Suprapubic skin (tissue), 4 donors: Measurements from ENCODE around the gene MGAT3. TPM values are rescaled to one million over a fixed set of nuclear protein-coding genes. Genes with fewer than 3 reads are reported as not detected.
"Not testable (repeated sequence)": the region's sequence is repeated elsewhere in the genome, so short reads cannot be mapped to it uniquely, and the experiment has no call there.

ENCODE experiments used
- DNase-seq, 2 donors: peaks; one replicate each; pipeline ENCODE4 v3.0.0-alpha.2; 2019; ENCODE audit warnings: low spot score in 2 of 2
- H3K27ac ChIP-seq: fragments of 200-600 bp; sonication (generic); one replicate; pipeline ENCODE4 v1.5.1; 2019
- H3K27me3 ChIP-seq: fragments of 200-600 bp; sonication (generic); one replicate; pipeline ENCODE4 v1.5.1; 2019
- H3K36me3 ChIP-seq: fragments of 200-600 bp; sonication (generic); one replicate; pipeline ENCODE4 v1.5.1; 2019
- H3K4me1 ChIP-seq: fragments of 200-600 bp; sonication (generic); one replicate; pipeline ENCODE4 v1.5.1; 2019
- H3K4me3 ChIP-seq: fragments of 200-600 bp; sonication (generic); one replicate; pipeline ENCODE4 v1.5.1; 2019; ENCODE audit warnings: mild to moderate bottlenecking
- H3K9me3 ChIP-seq: fragments of 200-600 bp; sonication (generic); one replicate; pipeline ENCODE4 v1.5.1; 2019
- CTCF ChIP-seq, 2 donors: fragments of 200-600 bp in 1 of 2; fragments of 450-650 bp in 1 of 2; sonication (generic) in 1 of 2; IDR thresholded peaks; one replicate each; pipeline ENCODE4 v1.5.1; 2016 to 2019; ENCODE audit warnings: antibody characterized with exemption in 2 of 2, mild to moderate bottlenecking in 1 of 2, moderate library complexity in 1 of 2
- EP300 ChIP-seq: sonication (generic); formaldehyde crosslinking; IDR thresholded peaks from one replicate; pipeline ENCODE4 v1.6.1; 2017; ENCODE audit warnings: antibody characterized with exemption
- POLR2A ChIP-seq, 2 donors: fragments of 450-650 bp; IDR thresholded peaks; one replicate each; pipeline ENCODE4 v1.6.1; 2017; ENCODE audit warnings: antibody characterized with exemption in 2 of 2, mild to moderate bottlenecking in 2 of 2, moderate library complexity in 2 of 2
- POLR2AphosphoS5 ChIP-seq, 3 donors: sonication (generic); formaldehyde crosslinking; IDR thresholded peaks; one replicate each; pipeline ENCODE4 v1.6.1; 2017; ENCODE audit warnings: antibody characterized with exemption in 3 of 3
- WGBS: methylation state at CpG from one replicate; pipeline ENCODE4 v1.1.5; 2018; 5-methylcytosine and 5-hydroxymethylcytosine counted together
- total RNA-seq, 4 donors: library from RNA; depleted of rRNA; stranded (reverse); fragments of >200 nt; gene quantifications; one replicate each; pipeline ENCODE4 v1.1.0, GENCODE V29; 2016

Gene MGAT3
- total RNA-seq, 4 donors from 2014 or later = 2.2 to 3.7 (median 3.0) TPM

DNA sequence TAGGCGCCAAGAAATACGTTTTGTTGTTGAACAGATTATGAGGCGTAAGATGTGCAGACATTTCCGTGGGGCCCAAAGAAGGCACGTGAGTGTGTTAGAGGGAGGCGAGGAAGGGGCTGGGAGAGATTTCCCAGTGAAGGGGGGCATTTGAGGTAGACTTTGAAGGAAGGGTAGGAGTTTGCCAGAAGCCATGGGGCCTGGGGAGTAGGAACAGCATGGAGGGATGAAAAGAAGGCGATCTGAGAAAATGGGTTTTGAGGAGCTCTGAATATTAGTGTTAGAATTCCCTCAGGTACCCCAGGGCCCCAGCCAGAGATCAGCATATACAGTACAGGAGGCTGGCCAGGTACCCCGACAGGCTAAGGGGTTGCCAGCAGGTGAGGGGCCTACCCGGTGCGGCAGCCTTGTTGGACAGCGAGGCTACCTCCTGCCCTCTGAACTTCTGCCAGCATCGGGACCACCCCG is 44.9 kb downstream of the MGAT3 start:
- Histone ChIP-seq H3K36me3 (peaks cover 27% of the 10 kb centered on the region), H3K27me3 (no peaks in the 10 kb centered on the region), H3K4me1 (peaks cover 75% of the 10 kb centered on the region), H3K9me3 (no peaks in the 10 kb centered on the region), H3K27ac (peak overlapping the region; percentile 88), H3K4me3 (peak overlapping the region; percentile 91)
- WGBS = 23% methylated on average over 13 of the region's 13 CpGs
- DNase-seq = no peak
- TF ChIP-seq EP300 (no peak), POLR2AphosphoS5 (IDR thresholded peaks at IDR 0.05) (no peak), CTCF (IDR thresholded peaks at IDR 0.05) (no peak), POLR2A (IDR thresholded peaks at IDR 0.05) (no peak)

GRCh38 chr22:39502109-39502788 is 45.4 kb downstream of the MGAT3 start, which contains the start of gene MIEF1:
Gene MIEF1, plus strand, starts transcription at chr22:39502290. Its CDS starts 9,005 bp downstream, at chr22:39511295.
- Histone ChIP-seq H3K4me3 (peak within 1 kb of the TSS; percentile 91), H3K9me3 (no peaks in the 10 kb centered on the region), H3K36me3 (peaks cover 32% of the 10 kb centered on the region), H3K4me1 (peaks cover 71% of the 10 kb centered on the region), H3K27ac (peak within 1 kb of the TSS; percentile 88), H3K27me3 (no peaks in the 10 kb centered on the region)
- WGBS = no CpG with 5 or more reads among the region's 58 CpGs
- TF ChIP-seq POLR2AphosphoS5 (IDR thresholded peaks at IDR 0.05) = peak in 2 of 3 donors; percentile 79 to 82
- TF ChIP-seq POLR2A (IDR thresholded peaks at IDR 0.05) = peak in 1 of 2 donors; percentile 31
- TF ChIP-seq EP300 = no peak
- peak; percentile 99 for DNase-seq

- Histone ChIP-seq H3K27me3 (no peaks in the 10 kb centered on the region), H3K27ac (peak overlapping the region; percentile 88), H3K4me1 (peaks cover 71% of the 10 kb centered on the region), H3K4me3 (peak overlapping the region; percentile 91), H3K9me3 (no peaks in the 10 kb centered on the region), H3K36me3 (peaks cover 38% of the 10 kb centered on the region)
- 5% methylated on average over 17 of the region's 18 CpGs for WGBS
- TF ChIP-seq POLR2A (IDR thresholded peaks at IDR 0.05) = no peak
- TF ChIP-seq EP300 = no peak
- no peak for TF ChIP-seq POLR2AphosphoS5 (IDR thresholded peaks at IDR 0.05)
- TF ChIP-seq CTCF (IDR thresholded peaks at IDR 0.05) = no peak
- DNase-seq = no peak
Measured at GRCh38 chr22:39502789-39503409, 46.1 kb downstream of the MGAT3 start.

- 64% methylated on average over 6 of the region's 6 CpGs for WGBS
- no peak for TF ChIP-seq CTCF (IDR thresholded peaks at IDR 0.05)
- TF ChIP-seq EP300 = no peak
- TF ChIP-seq POLR2A (IDR thresholded peaks at IDR 0.05) = no peak
- no peak for TF ChIP-seq POLR2AphosphoS5 (IDR thresholded peaks at IDR 0.05)
- Histone ChIP-seq H3K4me1 (peaks cover 63% of the 10 kb centered on the region), H3K36me3 (peaks cover 41% of the 10 kb centered on the region), H3K4me3 (peak overlapping the region; percentile 91), H3K27ac (no peak overlapping the region), H3K27me3 (no peaks in the 10 kb centered on the region), H3K9me3 (no peaks in the 10 kb centered on the region)
- no peak for DNase-seq
Measured at GRCh38 chr22:39503630-39504029, 46.8 kb downstream of the MGAT3 start.

DNA sequence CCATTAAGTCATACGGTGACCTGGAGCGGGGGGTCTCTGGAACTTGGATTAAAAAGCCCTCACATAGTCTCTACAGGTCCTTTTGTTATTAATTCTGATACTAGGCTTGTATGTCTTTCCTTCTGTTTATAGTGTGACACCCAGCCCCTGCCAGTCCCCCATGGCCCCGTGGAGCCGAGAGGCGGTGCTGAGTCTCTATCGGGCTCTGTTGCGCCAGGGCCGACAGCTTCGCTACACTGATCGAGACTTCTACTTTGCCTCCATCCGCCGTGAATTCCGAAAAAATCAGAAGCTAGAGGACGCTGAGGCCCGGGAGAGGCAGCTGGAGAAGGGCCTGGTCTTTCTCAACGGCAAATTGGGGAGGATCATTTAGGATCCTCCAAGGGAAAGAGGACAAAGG is 47.3 kb downstream of the MGAT3 start:
- WGBS = 90% methylated on average over 16 of the region's 16 CpGs
- DNase-seq = no peak
- no peaks in the 10 kb centered on the region for H3K27me3 ChIP-seq
- H3K9me3 ChIP-seq = no peaks in the 10 kb centered on the region
- no peak overlapping the region for H3K27ac ChIP-seq
- peaks cover 44% of the 10 kb centered on the region for H3K36me3 ChIP-seq
- no peak overlapping the region for H3K4me3 ChIP-seq
- H3K4me1 ChIP-seq = peaks cover 60% of the 10 kb centered on the region
- TF ChIP-seq EP300 (no peak), CTCF (IDR thresholded peaks at IDR 0.05) (no peak), POLR2A (IDR thresholded peaks at IDR 0.05) (no peak), POLR2AphosphoS5 (IDR thresholded peaks at IDR 0.05) (no peak)

- H3K27ac ChIP-seq, H3K27me3 ChIP-seq, DNase-seq, H3K4me3 ChIP-seq, H3K9me3 ChIP-seq: not testable (repeated sequence)
- WGBS = 83% methylated on average over 10 of the region's 10 CpGs
- H3K36me3 ChIP-seq = peaks cover 74% of the 10 kb centered on the region
- peaks cover 31% of the 10 kb centered on the region for H3K4me1 ChIP-seq
Measured at GRCh38 chr22:39507021-39507420, 50.2 kb downstream of the MGAT3 start.
